Panc1 (cell line): ENCODE data around the gene TSPAN17. TPM values are rescaled to one million over a fixed set of nuclear protein-coding genes. Genes with fewer than 3 reads are reported as not detected.
A peak's percentile ranks its signal among the peaks of the same experiment; 100 is the strongest.

Source experiments
- ATAC-seq: fragments of 200-7000 bp; cut with Tn5 transposase; 2 replicates; pipeline ENCODE4 v1.9.1; 2020; ENCODE audit warnings: mild to moderate bottlenecking, moderate library complexity
- BruUV-seq: library from RNA; stranded (reverse); fragments of 400-500 nt; replicated peaks from 2 replicates; lab custom pipeline; 2021; lab: Mats Ljungman, UMichigan
- CTCF ChIA-PET: fragments of 300-600 bp; sonication (Branson Sonifier 250); formaldehyde crosslinking; loops from one replicate; lab custom pipeline; 2022; ENCODE audit warnings: antibody characterized with exemption; lab: Charles Lee
- POLR2A ChIA-PET: fragments of 300-600 bp; sonication (Branson Sonifier 250); formaldehyde crosslinking; loops from one replicate; lab custom pipeline; 2022; ENCODE audit warnings: antibody characterized with exemption; lab: Charles Lee
- DNase-seq: peaks from one replicate; pipeline ENCODE4 v3.0.0-alpha.2; 2010; ENCODE audit warnings: low read depth, low spot score
- H3K27ac ChIP-seq: 2 replicates; pipeline ENCODE4 v1.5.1; 2011; ENCODE audit warnings: mild to moderate bottlenecking, low read length, inconsistent platforms
- H3K27me3 ChIP-seq: fragments of 200-500 bp; sonication (Bioruptor generic); 2 replicates; pipeline ENCODE4 v1.6.0; 2014; ENCODE audit warnings: low read length, inconsistent platforms; ENCODE audit not compliant: control insufficient read depth, insufficient read depth
- H3K36me3 ChIP-seq: fragments of 200-500 bp; sonication (Bioruptor generic); 2 replicates; pipeline ENCODE4 v1.5.1; 2014; ENCODE audit warnings: inconsistent platforms, mild to moderate bottlenecking, low read length, moderate library complexity; ENCODE audit not compliant: control insufficient read depth, insufficient read depth
- H3K4me1 ChIP-seq: 2 replicates; pipeline ENCODE4 v1.5.1; 2011; ENCODE audit warnings: inconsistent platforms, mild to moderate bottlenecking, low read length, moderate library complexity; ENCODE audit not compliant: control insufficient read depth, insufficient read depth
- H3K4me3 ChIP-seq, 2 experiments: 2 replicates each; pipeline ENCODE4 v1.5.1; 2011 to 2012; ENCODE audit warnings: low read depth in 2 of 2, low read length in 2 of 2, mild to moderate bottlenecking in 2 of 2, inconsistent platforms in 1 of 2, moderate library complexity in 1 of 2
- H3K9me3 ChIP-seq: fragments of 200-500 bp; sonication (Bioruptor generic); 2 replicates; pipeline ENCODE4 v1.5.1; 2014; ENCODE audit warnings: low read depth, mild to moderate bottlenecking, inconsistent platforms, low read length, moderate library complexity; ENCODE audit not compliant: control insufficient read depth, insufficient read depth
- POLR2AphosphoS5 ChIP-seq: IDR thresholded peaks from 2 replicates; pipeline ENCODE4 v1.6.1; 2012; ENCODE audit warnings: mild to moderate bottlenecking, low read depth, low read length, moderate library complexity
- REST ChIP-seq, 2 experiments: IDR thresholded peaks; 2 replicates each; pipeline ENCODE4 v1.6.1; 2011 to 2012; ENCODE audit warnings: low read depth in 2 of 2, control low read depth in 1 of 2, low read length in 1 of 2, mild to moderate bottlenecking in 1 of 2, moderate library complexity in 1 of 2; ENCODE audit not compliant: insufficient read depth in 1 of 2
- SIN3A ChIP-seq: IDR thresholded peaks from 2 replicates; pipeline ENCODE4 v1.6.1; 2012; ENCODE audit warnings: low read depth, mild to moderate bottlenecking, low read length, moderate library complexity, borderline replicate concordance; ENCODE audit not compliant: insufficient read depth
- TCF7L2 ChIP-seq: IDR thresholded peaks from 2 replicates; pipeline ENCODE4 v1.6.1; 2011; ENCODE audit warnings: mild to moderate bottlenecking, low read depth, low read length, inconsistent platforms
- in situ Hi-C: cut with HindIII; loops from 2 replicates; pipeline ENCODE4 v1.10.0; 2016; ENCODE audit warnings: low sequenced_read_pairs, low pct_unique_long_range_greater_than_20kb
- intact Hi-C: fragments of 100-400 bp; cut with micrococcal nuclease; formaldehyde crosslinking; loops from one replicate; pipeline ENCODE4 v1.10.0; 2022; ENCODE audit not compliant: unreplicated experiment
- total RNA-seq: library from RNA; stranded (reverse); gene quantifications from one replicate; pipeline ENCODE4 v1.2.1, GENCODE V29; 2021; ENCODE audit not compliant: unreplicated experiment
- TF ChIP-seq, protein P1 (sequence below): fragments of 450-650 bp; IDR thresholded peaks from 2 replicates; pipeline ENCODE4 v1.5.1; 2017; ENCODE audit warnings: mild to moderate bottlenecking

TSPAN17 gene
- total RNA-seq, 1 experiment from 2014 or later = 64.7 TPM

- DNase-seq = no peak
- Histone ChIP-seq H3K27ac (no peak overlapping the region), H3K4me1 (no peaks in the 10 kb centered on the region), H3K9me3 (no peaks in the 10 kb centered on the region), H3K27me3 (no peaks in the 10 kb centered on the region), H3K36me3 (no peaks in the 10 kb centered on the region), H3K4me3 (no peak overlapping the region)
- intact Hi-C loops = no loop called here
- ChIA-PET CTCF (interaction anchor here (0.5 kb wide), 1 partner anchor 204 kb away, joined by 4 read pairs; no protein-coding TSS in a partner anchor), POLR2A (no interaction called here)
- no peak for ATAC-seq
- in situ Hi-C loops = no loop called here
- TF ChIP-seq SIN3A (no peak), REST (IDR thresholded peaks at IDR 0.05; ENCODE audit: insufficient read depth in 1 of 2, low read depth in 2 of 2, low read length in 1 of 2) (no peak), TCF7L2 (no peak), POLR2AphosphoS5 (no peak)
- TF ChIP-seq, protein P1, sequence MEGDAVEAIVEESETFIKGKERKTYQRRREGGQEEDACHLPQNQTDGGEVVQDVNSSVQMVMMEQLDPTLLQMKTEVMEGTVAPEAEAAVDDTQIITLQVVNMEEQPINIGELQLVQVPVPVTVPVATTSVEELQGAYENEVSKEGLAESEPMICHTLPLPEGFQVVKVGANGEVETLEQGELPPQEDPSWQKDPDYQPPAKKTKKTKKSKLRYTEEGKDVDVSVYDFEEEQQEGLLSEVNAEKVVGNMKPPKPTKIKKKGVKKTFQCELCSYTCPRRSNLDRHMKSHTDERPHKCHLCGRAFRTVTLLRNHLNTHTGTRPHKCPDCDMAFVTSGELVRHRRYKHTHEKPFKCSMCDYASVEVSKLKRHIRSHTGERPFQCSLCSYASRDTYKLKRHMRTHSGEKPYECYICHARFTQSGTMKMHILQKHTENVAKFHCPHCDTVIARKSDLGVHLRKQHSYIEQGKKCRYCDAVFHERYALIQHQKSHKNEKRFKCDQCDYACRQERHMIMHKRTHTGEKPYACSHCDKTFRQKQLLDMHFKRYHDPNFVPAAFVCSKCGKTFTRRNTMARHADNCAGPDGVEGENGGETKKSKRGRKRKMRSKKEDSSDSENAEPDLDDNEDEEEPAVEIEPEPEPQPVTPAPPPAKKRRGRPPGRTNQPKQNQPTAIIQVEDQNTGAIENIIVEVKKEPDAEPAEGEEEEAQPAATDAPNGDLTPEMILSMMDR = no peak
- no TSS peak for BruUV-seq
Measured at GRCh38 chr5:176654856-176655255, 7.6 kb downstream of the TSPAN17 start.

DNA sequence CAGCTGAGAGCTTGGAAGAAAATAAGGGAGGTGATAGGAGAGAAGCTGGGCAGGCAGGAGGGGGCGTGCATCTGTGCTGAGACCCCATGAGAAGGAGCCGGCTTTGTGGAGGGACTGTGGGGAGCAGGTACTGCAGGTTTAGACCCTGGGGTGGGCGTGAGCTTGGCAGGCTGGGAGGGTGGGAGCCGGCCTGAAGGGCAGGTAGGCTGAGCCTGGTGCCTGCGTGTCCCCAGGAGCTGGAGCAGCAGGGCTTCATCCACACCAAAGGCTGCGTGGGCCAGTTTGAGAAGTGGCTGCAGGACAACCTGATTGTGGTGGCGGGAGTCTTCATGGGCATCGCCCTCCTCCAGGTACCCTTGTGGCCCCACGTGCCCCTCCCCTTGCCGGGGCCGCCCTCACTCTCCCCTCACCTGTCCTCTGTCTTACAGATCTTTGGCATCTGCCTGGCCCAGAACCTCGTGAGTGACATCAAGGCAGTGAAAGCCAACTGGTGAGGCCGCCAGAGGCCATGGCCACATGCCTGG lies 9.2 kb downstream of the TSPAN17 start:
- intact Hi-C loops (no loop called here), in situ Hi-C loops (no loop called here)
- no peak for ATAC-seq
- POLR2A ChIA-PET = no interaction called here
- no peak overlapping the region for H3K27ac ChIP-seq
- no peaks in the 10 kb centered on the region for H3K27me3 ChIP-seq
- H3K4me1 ChIP-seq = no peaks in the 10 kb centered on the region
- no peaks in the 10 kb centered on the region for H3K36me3 ChIP-seq
- no peak for TF ChIP-seq SIN3A
- no TSS peak for BruUV-seq
- no peak overlapping the region for H3K4me3 ChIP-seq
- H3K9me3 ChIP-seq = no peaks in the 10 kb centered on the region
- CTCF ChIA-PET = interaction anchor here (0.6 kb wide), 1 partner anchor 241 kb away, joined by 3 read pairs; no protein-coding TSS in a partner anchor
- no peak for DNase-seq

- ATAC-seq (peak; percentile 83), DNase-seq (peak; percentile 41)
- TF ChIP-seq, protein P1 = peak; percentile 97
- TF ChIP-seq TCF7L2 (no peak), REST (IDR thresholded peaks at IDR 0.05; ENCODE audit: insufficient read depth in 1 of 2, low read depth in 2 of 2, low read length in 1 of 2) (peak in 1 of 2 experiments; percentile 33; a peak in 1 of 4 replicates)
- Histone ChIP-seq H3K4me3 (no peak overlapping the region), H3K4me1 (no peaks in the 10 kb centered on the region), H3K9me3 (no peaks in the 10 kb centered on the region), H3K27me3 (no peaks in the 10 kb centered on the region), H3K27ac (no peak overlapping the region), H3K36me3 (no peaks in the 10 kb centered on the region)
- intact Hi-C loops (no loop called here), in situ Hi-C loops (no loop called here)
- CTCF ChIA-PET = interaction anchor here (0.6 to 0.7 kb wide), 2 partner anchors 16 to 934 kb away, joined by 3 to 6 read pairs; no protein-coding TSS in a partner anchor
- TSS peak; percentile 90 for BruUV-seq
- POLR2A ChIA-PET = no interaction called here
Measured at GRCh38 chr5:176658007-176658599, 10.8 kb downstream of the TSPAN17 start.
